ENCODE measurements around the gene SLC4A1AP. TPM values are rescaled to one million over a fixed set of nuclear protein-coding genes. Genes with fewer than 3 reads are reported as not detected.

Gene SLC4A1AP
- total RNA-seq (2016; rRNA removed; fragmentation: Illumina TruSeq; extraction: Trizol) (44.6 and 59.0 TPM in 2 replicates), polyA plus RNA-seq (2011; rRNA removed) (13.4 and 15.3 TPM in 2 replicates), polyA minus RNA-seq (2011; rRNA and poly(A)+ RNA removed; ENCODE audit: low replicate concordance) (11.2 and 15.3 TPM in 2 replicates), Bru-seq, nascent RNA (percentile 70 among the genes with signal in this experiment), BruChase-seq, experiment 1, labeled RNA remaining after a 6-hour chase (percentile 80 among the genes with signal in this experiment), BruChase-seq, experiment 2, labeled RNA remaining after a 2-hour chase (percentile 78 among the genes with signal in this experiment)
- total RNA-seq (2016; cell fraction: cytosol; rRNA removed; fragmentation: Illumina TruSeq; extraction: Trizol; ENCODE audit: low read depth) = 4.9 and 6.1 TPM in 2 replicates
- 44.0 and 52.8 TPM in 2 replicates for total RNA-seq (2016; cell fraction: insoluble cytoplasmic fraction; rRNA removed; fragmentation: Illumina TruSeq; extraction: Trizol)
- total RNA-seq (2016; cell fraction: membrane; rRNA removed; fragmentation: Illumina TruSeq; extraction: Trizol) = 8.2 and 10.0 TPM in 2 replicates
- total RNA-seq (2016; cell fraction: nucleus; rRNA removed; fragmentation: Illumina TruSeq; extraction: Trizol) = 31.4 and 34.3 TPM in 2 replicates
- 9.4 and 10.5 TPM in 2 replicates for polyA plus RNA-seq (2011; cell fraction: cytosol; rRNA removed)
- polyA plus RNA-seq (2011; cell fraction: nucleus; rRNA removed) = 18.1 and 21.0 TPM in 2 replicates
- 21.9 and 28.3 TPM in 2 replicates for polyA plus RNA-seq (2012)
- 1.9 and 2.3 TPM in 2 replicates for polyA plus RNA-seq (2016; cell fraction: cytosol; fragmentation: Illumina TruSeq; extraction: Trizol; ENCODE audit: low read depth)
- 49.7 and 51.9 TPM in 2 replicates for polyA plus RNA-seq (2016; cell fraction: insoluble cytoplasmic fraction; fragmentation: Illumina TruSeq; extraction: Trizol; ENCODE audit: low read depth)
- polyA plus RNA-seq (2016; cell fraction: membrane; fragmentation: Illumina TruSeq; extraction: Trizol; ENCODE audit: low read depth) = 3.4 and 4.5 TPM in 2 replicates
- polyA plus RNA-seq (2016; cell fraction: nucleus; fragmentation: Illumina TruSeq; extraction: Trizol; ENCODE audit: insufficient read depth, low read depth) = 42.8 and 45.5 TPM in 2 replicates
- polyA minus RNA-seq (2011; cell fraction: cytosol; rRNA and poly(A)+ RNA removed) = 13.8 and 14.9 TPM in 2 replicates
- polyA minus RNA-seq (2011; cell fraction: nucleus; rRNA and poly(A)+ RNA removed) = 18.9 and 22.8 TPM in 2 replicates
- long read RNA-seq, experiment 1, transcript SLC4A1AP-201 (14 exons, 2,959 nt) = major isoform, 27 of 56 reads
- long read RNA-seq, experiment 1, partial matches to known transcripts = 26 of 56 reads
- long read RNA-seq, experiment 1, other reads (novel, unspliced or antisense) = 3 of 56 reads
- long read RNA-seq, experiment 2, partial matches to known transcripts = 9 of 20 reads
- long read RNA-seq, experiment 2, other reads (novel, unspliced or antisense) = 11 of 20 reads

DNA sequence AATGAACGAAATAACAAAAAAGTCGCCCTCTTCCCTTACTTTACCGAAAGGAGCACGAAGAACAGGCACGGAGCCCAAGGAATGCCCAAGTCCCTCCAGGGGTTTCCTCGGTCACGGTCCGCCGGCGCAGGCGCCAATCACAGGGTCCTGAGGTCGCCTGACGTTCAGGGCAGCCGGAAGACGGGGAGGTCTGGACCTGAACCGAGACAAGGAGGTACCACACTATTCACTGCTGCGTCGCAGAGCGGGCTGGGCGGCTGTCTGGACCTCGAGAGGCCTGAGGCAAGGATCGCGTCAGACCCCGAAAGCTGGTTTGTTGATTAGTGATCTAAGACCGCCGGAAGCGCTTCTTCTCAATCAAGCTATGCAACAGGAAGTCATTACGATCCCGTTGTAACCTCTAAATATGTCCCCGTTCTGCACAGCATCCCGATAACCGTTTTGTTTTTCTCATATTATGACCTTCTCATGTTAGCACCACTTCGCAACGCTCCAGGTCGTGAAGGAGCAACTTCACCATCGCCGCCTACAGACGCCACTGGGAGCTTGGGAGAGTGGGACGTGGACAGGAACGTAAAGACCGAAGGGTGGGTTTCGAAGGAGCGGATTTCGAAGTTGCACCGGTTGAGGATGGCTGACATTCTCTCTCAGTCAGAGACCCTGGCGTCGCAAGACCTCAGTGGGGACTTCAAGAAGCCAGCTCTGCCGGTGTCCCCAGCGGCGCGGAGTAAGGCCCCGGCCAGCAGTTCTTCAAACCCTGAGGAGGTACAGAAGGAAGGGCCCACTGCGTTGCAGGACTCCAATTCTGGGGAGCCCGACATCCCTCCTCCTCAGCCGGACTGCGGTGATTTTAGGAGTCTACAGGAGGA, at the start of gene SLC4A1AP, which contains the start of gene SUPT7L:
Gene SLC4A1AP, plus strand, starts transcription at position 605 of the 869 bp plus-strand sequence. Its CDS starts 26 bp downstream, at position 631.
Gene SUPT7L, minus strand, starts transcription at position 330 of the 869 bp plus-strand sequence. CDS start 1,422 bp downstream, outside the sequence.
- Histone ChIP-seq H3K36me3 (replicated peaks in 1 of 2; ENCODE audit: control insufficient read depth in 1 of 2, insufficient read depth in 2 of 2, low read length in 2 of 2) (peaks cover 16 to 39% of the 10 kb centered on the region in 2 experiments), H3K4me1 (ENCODE audit: insufficient read depth, low read length) (peaks cover 28% of the 10 kb centered on the region), H3K4me3 (replicated peaks in 1 of 3; ENCODE audit: insufficient read depth in 1 of 3, low read depth in 2 of 3, low read length in 3 of 3) (peak within 1 kb of the TSS; percentile 81 to 94 (median 84)), H2AFZ (ENCODE audit: low read length) (peak within 1 kb of the TSS; percentile 96), H3K27me3 (ENCODE audit: control insufficient read depth in 1 of 2, insufficient read depth in 2 of 2, low read length in 2 of 2) (no peaks in the 10 kb centered on the region; a peak in 1 of 5 replicates), H4K20me1 (ENCODE audit: insufficient read depth, low read length) (no peaks in the 10 kb centered on the region), H3K4me2 (ENCODE audit: low read depth, low read length) (peak within 1 kb of the TSS; percentile 87), H3K79me2 (ENCODE audit: insufficient read depth, low read length) (peaks cover 46% of the 10 kb centered on the region), H3K9me3 (ENCODE audit: low read length) (no peaks in the 10 kb centered on the region), H3K9ac (ENCODE audit: insufficient read depth, low read depth, low read length) (peak within 1 kb of the TSS; percentile 90), H3K27ac (ENCODE audit: extremely low read length, insufficient read depth, low read length) (peak within 1 kb of the TSS; percentile 83)
- in situ Hi-C loops (cut with HindIII; ENCODE audit: extremely low pct_ligation_motif_present, low pct_unique_long_range_greater_than_20kb) (no loop called here), intact Hi-C loops (cut with micrococcal nuclease; ENCODE audit: unreplicated experiment) (loop anchor here (1.0 to 5.0 kb wide), 3 partner anchors 36 to 342 kb away; partner anchors contain the start of genes CCDC121, GPN1 and PPM1G)
- under 1% methylated on average over 47 of the region's 56 CpGs for WGBS (ENCODE audit: low lambda C conversion rate)
- ATAC-seq (peak; percentile 88), DNase-seq (ENCODE audit: low spot score) (peak; percentile 88), FAIRE-seq (peak; percentile 57)
- ChIA-PET POLR2A (interaction anchor here (0.6 to 2.3 kb wide), 16 partner anchors 9 to 745 kb away, joined by 3 to 26 read pairs (median 5); partner anchors contain the start of genes CCDC121, GPN1, NRBP1 and PPM1G), CTCF (ENCODE audit: low intra/inter-chr PET ratio, low total read pairs) (interaction anchor here (1.8 kb wide), 1 partner anchor 20 kb away, joined by 8 read pairs; no protein-coding TSS in a partner anchor)
- BruUV-seq (replicated peaks) = TSS peak; percentile 85
- TF ChIP-seq, protein P1, sequence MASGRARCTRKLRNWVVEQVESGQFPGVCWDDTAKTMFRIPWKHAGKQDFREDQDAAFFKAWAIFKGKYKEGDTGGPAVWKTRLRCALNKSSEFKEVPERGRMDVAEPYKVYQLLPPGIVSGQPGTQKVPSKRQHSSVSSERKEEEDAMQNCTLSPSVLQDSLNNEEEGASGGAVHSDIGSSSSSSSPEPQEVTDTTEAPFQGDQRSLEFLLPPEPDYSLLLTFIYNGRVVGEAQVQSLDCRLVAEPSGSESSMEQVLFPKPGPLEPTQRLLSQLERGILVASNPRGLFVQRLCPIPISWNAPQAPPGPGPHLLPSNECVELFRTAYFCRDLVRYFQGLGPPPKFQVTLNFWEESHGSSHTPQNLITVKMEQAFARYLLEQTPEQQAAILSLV (CRISPR knock-in tag; IDR thresholded peaks at IDR 0.05; ENCODE audit: borderline replicate concordance) = peak; percentile 54
- no peak for TF ChIP-seq ADNP (CRISPR knock-in tag; IDR thresholded peaks at IDR 0.05)
- TF ChIP-seq, protein P2, sequence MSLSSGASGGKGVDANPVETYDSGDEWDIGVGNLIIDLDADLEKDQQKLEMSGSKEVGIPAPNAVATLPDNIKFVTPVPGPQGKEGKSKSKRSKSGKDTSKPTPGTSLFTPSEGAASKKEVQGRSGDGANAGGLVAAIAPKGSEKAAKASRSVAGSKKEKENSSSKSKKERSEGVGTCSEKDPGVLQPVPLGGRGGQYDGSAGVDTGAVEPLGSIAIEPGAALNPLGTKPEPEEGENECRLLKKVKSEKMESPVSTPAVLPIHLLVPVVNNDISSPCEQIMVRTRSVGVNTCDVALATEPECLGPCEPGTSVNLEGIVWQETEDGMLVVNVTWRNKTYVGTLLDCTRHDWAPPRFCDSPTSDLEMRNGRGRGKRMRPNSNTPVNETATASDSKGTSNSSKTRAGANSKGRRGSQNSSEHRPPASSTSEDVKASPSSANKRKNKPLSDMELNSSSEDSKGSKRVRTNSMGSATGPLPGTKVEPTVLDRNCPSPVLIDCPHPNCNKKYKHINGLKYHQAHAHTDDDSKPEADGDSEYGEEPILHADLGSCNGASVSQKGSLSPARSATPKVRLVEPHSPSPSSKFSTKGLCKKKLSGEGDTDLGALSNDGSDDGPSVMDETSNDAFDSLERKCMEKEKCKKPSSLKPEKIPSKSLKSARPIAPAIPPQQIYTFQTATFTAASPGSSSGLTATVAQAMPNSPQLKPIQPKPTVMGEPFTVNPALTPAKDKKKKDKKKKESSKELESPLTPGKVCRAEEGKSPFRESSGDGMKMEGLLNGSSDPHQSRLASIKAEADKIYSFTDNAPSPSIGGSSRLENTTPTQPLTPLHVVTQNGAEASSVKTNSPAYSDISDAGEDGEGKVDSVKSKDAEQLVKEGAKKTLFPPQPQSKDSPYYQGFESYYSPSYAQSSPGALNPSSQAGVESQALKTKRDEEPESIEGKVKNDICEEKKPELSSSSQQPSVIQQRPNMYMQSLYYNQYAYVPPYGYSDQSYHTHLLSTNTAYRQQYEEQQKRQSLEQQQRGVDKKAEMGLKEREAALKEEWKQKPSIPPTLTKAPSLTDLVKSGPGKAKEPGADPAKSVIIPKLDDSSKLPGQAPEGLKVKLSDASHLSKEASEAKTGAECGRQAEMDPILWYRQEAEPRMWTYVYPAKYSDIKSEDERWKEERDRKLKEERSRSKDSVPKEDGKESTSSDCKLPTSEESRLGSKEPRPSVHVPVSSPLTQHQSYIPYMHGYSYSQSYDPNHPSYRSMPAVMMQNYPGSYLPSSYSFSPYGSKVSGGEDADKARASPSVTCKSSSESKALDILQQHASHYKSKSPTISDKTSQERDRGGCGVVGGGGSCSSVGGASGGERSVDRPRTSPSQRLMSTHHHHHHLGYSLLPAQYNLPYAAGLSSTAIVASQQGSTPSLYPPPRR (CRISPR knock-in tag; IDR thresholded peaks at IDR 0.05; ENCODE audit: borderline replicate concordance) = peak; percentile 58; the same call in 1 of the 2 replicates
- peak; percentile 82 for TF ChIP-seq TFE3 (CRISPR knock-in tag; IDR thresholded peaks at IDR 0.05)
- TF ChIP-seq NRL (CRISPR knock-in tag; IDR thresholded peaks at IDR 0.05; ENCODE audit: borderline replicate concordance) = peak; percentile 93
- TF ChIP-seq ZNF652 (CRISPR knock-in tag; IDR thresholded peaks at IDR 0.05; ENCODE audit: borderline replicate concordance, low read depth) = no peak; the same call in 1 of the 2 replicates
- no peak for TF ChIP-seq NR1H2 (CRISPR knock-in tag; IDR thresholded peaks at IDR 0.05; ENCODE audit: borderline replicate concordance, low read depth)
- TF ChIP-seq ZZZ3 (CRISPR knock-in tag; IDR thresholded peaks at IDR 0.05; ENCODE audit: borderline replicate concordance) = peak; percentile 94; the same call in 1 of the 2 replicates

All from HepG2 (cell line).